Trophoblast cell (in vitro differentiated cells and primary cell): ENCODE data around the gene IKBKG.

Source experiments
- DNase-seq, 2 donors: peaks; one replicate each; pipeline ENCODE4 v3.0.0-alpha.2; 2016
- H2AFZ ChIP-seq: 2 replicates; pipeline ENCODE4 v1.6.1; 2013; ENCODE audit warnings: low read length, moderate library complexity, mild to moderate bottlenecking; ENCODE audit not compliant: insufficient read depth, poor library complexity
- H2AK5ac ChIP-seq: 2 replicates; pipeline ENCODE4 v1.6.1; 2013; ENCODE audit warnings: mild to moderate bottlenecking, low read length
- H2BK120ac ChIP-seq: 2 replicates; pipeline ENCODE4 v1.6.1; 2013; ENCODE audit warnings: low read length, mild to moderate bottlenecking, moderate library complexity; ENCODE audit not compliant: insufficient read depth, poor library complexity
- H2BK12ac ChIP-seq: 2 replicates; pipeline ENCODE4 v1.6.1; 2013; ENCODE audit warnings: mild to moderate bottlenecking, low read length, moderate library complexity
- H2BK5ac ChIP-seq: 2 replicates; pipeline ENCODE4 v1.6.1; 2013; ENCODE audit warnings: low read length, low read depth, moderate library complexity, mild to moderate bottlenecking; ENCODE audit not compliant: poor library complexity
- H3K14ac ChIP-seq: 2 replicates; pipeline ENCODE4 v1.6.1; 2013; ENCODE audit warnings: mild to moderate bottlenecking, low read length
- H3K18ac ChIP-seq: 2 replicates; pipeline ENCODE4 v1.6.1; 2013; ENCODE audit warnings: mild to moderate bottlenecking, low read length
- H3K23ac ChIP-seq: 2 replicates; pipeline ENCODE4 v1.6.1; 2013; ENCODE audit warnings: low read length
- H3K27ac ChIP-seq: 2 replicates; pipeline ENCODE4 v1.5.1; 2013; ENCODE audit warnings: low read depth, mild to moderate bottlenecking, inconsistent platforms, low read length, moderate library complexity
- H3K27me3 ChIP-seq: 2 replicates; pipeline ENCODE4 v1.6.1; 2013; ENCODE audit warnings: inconsistent platforms, mild to moderate bottlenecking, low read length, moderate library complexity; ENCODE audit not compliant: insufficient read depth
- H3K36me3 ChIP-seq, 2 experiments: 1 replicate in 1 of 2; 2 replicates in 1 of 2; pipeline ENCODE4 v1.6.1; 2013; ENCODE audit warnings: low read length in 2 of 2, mild to moderate bottlenecking in 2 of 2, moderate library complexity in 1 of 2; ENCODE audit not compliant: insufficient read depth in 2 of 2, control insufficient read depth in 1 of 2
- H3K4ac ChIP-seq: 2 replicates; pipeline ENCODE4 v1.6.1; 2013; ENCODE audit warnings: low read depth, mild to moderate bottlenecking, low read length, moderate library complexity
- H3K4me1 ChIP-seq, 2 experiments: 1 replicate in 1 of 2; 2 replicates in 1 of 2; pipeline ENCODE4 v1.6.1; 2013; ENCODE audit warnings: low read length in 2 of 2, mild to moderate bottlenecking in 2 of 2, moderate library complexity in 1 of 2; ENCODE audit not compliant: insufficient read depth in 2 of 2, control insufficient read depth in 1 of 2
- H3K4me2 ChIP-seq: 2 replicates; pipeline ENCODE4 v1.6.1; 2013; ENCODE audit warnings: inconsistent platforms, mild to moderate bottlenecking, low read length, moderate library complexity
- H3K4me3 ChIP-seq: 2 replicates; pipeline ENCODE4 v1.5.1; 2013; ENCODE audit warnings: mild to moderate bottlenecking, low read depth, low read length, inconsistent platforms
- H3K79me1 ChIP-seq: one replicate; pipeline ENCODE4 v1.6.1; 2013; ENCODE audit warnings: low read length
- H3K79me2 ChIP-seq: 2 replicates; pipeline ENCODE4 v1.6.1; 2013; ENCODE audit warnings: low read length, mild to moderate bottlenecking; ENCODE audit not compliant: control insufficient read depth, insufficient read depth, poor library complexity
- H3K9ac ChIP-seq: 2 replicates; pipeline ENCODE4 v1.6.1; 2013; ENCODE audit warnings: mild to moderate bottlenecking, low read length
- H3K9me3 ChIP-seq: 2 replicates; pipeline ENCODE4 v1.6.1; 2013; ENCODE audit warnings: low read depth, mild to moderate bottlenecking, control low read depth, inconsistent platforms, low read length; ENCODE audit not compliant: insufficient read depth
- H4K12ac ChIP-seq: 2 replicates; pipeline ENCODE4 v1.6.1; 2013; ENCODE audit warnings: low read depth, mild to moderate bottlenecking, low read length, moderate library complexity
- H4K8ac ChIP-seq: 2 replicates; pipeline ENCODE4 v1.6.1; 2013; ENCODE audit warnings: low read depth, mild to moderate bottlenecking, low read length, moderate library complexity
- H4K91ac ChIP-seq: one replicate; pipeline ENCODE4 v1.6.1; 2013; ENCODE audit warnings: low read depth, mild to moderate bottlenecking, low read length, moderate library complexity
- WGBS: extraction: QIAGEN DNeasy Blood & Tissue Kit; methylation state at CpG from one replicate; pipeline ENCODE4 v1.1.7; 2013; ENCODE audit warnings: missing lambda C conversion rate; ENCODE audit not compliant: insufficient read length, insufficient coverage; ENCODE audit errors: extremely low coverage; 5-methylcytosine and 5-hydroxymethylcytosine counted together

Gene IKBKG

DNA sequence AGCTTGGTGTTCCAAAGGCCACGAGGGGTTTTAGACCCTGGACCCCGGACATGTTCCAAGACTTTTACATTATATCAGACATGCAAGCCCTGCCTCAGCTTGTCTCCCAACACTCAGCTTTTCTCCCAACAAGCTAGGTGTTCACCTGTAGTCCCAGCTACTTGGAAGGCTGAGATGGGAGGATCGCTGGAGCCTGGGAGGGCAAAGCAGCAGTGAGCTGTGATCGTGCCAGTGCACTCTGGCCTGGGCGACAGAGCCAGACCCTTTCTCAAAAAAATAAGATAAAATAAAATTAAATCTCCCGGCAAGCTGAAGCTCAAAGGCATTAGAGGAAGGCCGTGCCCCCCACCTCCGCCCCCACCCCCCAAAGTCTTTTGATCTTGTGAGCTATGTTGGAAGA lies 51.2 kb downstream of the IKBKG start:
- no peak overlapping the region for H3K4ac ChIP-seq
- no peak overlapping the region for H3K9ac ChIP-seq
- H3K27me3 ChIP-seq, result no peaks in the 10 kb centered on the region
- WGBS, result no CpG with 5 or more reads among the region's 8 CpGs
- no peak overlapping the region for H3K27ac ChIP-seq
- H3K4me2 ChIP-seq, result no peak overlapping the region
- no peak overlapping the region for H3K14ac ChIP-seq
- H3K23ac ChIP-seq, result no peak overlapping the region
- no peaks in the 10 kb centered on the region for H3K36me3 ChIP-seq
- no peak overlapping the region for H2AFZ ChIP-seq
- H4K91ac ChIP-seq, result no peak overlapping the region
- H3K18ac ChIP-seq, result no peak overlapping the region
- no peaks in the 10 kb centered on the region for H3K79me2 ChIP-seq
- H2BK5ac ChIP-seq, result no peak overlapping the region
- no peak overlapping the region for H2BK120ac ChIP-seq
- no peak overlapping the region for H4K8ac ChIP-seq
- H2BK12ac ChIP-seq, result no peak overlapping the region
- H3K4me3 ChIP-seq, result no peak overlapping the region
- H2AK5ac ChIP-seq, result no peak overlapping the region
- H3K9me3 ChIP-seq, result peaks cover 14% of the 10 kb centered on the region
- no peak overlapping the region for H4K12ac ChIP-seq
- no peaks in the 10 kb centered on the region for H3K79me1 ChIP-seq
- H3K4me1 ChIP-seq, result no peaks in the 10 kb centered on the region
- DNase-seq, result no peak

DNA sequence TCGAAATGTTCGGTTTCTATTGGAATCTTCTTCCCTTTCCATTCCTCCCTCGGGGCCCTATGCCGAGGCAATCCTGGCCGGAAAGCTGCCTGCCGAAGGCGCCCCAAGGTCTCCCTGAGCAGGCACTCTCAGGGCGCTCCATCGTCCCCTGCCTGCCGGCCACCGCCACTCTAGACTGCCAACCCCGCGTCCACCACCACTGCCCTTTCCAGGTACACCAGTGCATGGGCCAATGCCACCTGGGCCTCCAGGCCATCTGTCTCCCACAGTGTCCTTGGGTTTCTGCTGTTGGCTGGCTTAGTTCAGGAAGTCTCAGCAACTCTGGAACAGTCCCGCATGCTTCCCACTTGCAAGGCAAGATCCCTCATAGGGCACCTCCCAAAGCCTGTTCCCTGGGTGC lies 52.1 kb downstream of the IKBKG start:
- no CpG with 5 or more reads among the region's 14 CpGs for WGBS

DNA sequence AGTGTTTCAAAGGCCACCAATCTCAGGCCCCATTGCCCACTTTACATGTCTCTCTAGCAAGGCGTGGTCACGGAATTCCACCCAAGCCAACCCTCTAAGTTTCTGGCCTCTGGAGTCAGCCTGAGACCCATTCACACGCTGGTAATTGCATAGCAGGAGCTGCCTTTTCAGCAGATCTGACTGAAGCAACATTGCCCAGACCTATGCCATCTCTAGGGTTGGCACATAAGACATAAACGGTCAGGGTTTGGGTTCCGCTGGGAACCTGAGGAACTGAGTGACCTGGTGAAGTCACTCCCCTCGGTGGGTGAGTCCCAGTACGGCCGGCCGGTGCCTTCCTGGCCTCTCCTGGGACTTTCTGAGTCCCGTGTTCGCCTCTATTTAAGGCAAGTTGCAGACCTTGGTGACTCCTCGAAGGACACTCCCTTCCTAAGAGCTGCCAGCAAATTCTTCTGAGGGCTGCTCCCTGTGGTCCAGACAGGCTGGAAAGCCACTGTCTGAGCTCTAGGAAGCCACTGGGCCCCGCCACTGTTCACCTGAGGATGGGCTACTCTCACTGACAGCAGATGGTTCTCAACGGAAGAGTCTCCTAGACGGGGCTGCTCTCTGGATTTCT lies 53.4 kb downstream of the IKBKG start:
- no peak overlapping the region for H3K4ac ChIP-seq
- H3K27me3 ChIP-seq, result no peaks in the 10 kb centered on the region
- no peak overlapping the region for H2BK5ac ChIP-seq
- WGBS, result no CpG with 5 or more reads among the region's 15 CpGs
- H2AFZ ChIP-seq, result no peak overlapping the region
- no peak overlapping the region for H3K14ac ChIP-seq
- H3K4me3 ChIP-seq, result no peak overlapping the region
- no peak overlapping the region for H4K91ac ChIP-seq
- no peak overlapping the region for H4K8ac ChIP-seq
- no peak overlapping the region for H3K4me2 ChIP-seq
- no peak overlapping the region for H3K9ac ChIP-seq
- DNase-seq, result no peak
- H2BK12ac ChIP-seq, result no peak overlapping the region
- no peaks in the 10 kb centered on the region for H3K79me1 ChIP-seq
- no peak overlapping the region for H2BK120ac ChIP-seq
- H3K18ac ChIP-seq, result no peak overlapping the region
- H3K9me3 ChIP-seq, result peaks cover 14% of the 10 kb centered on the region
- no peak overlapping the region for H4K12ac ChIP-seq
- no peak overlapping the region for H3K23ac ChIP-seq
- no peaks in the 10 kb centered on the region for H3K79me2 ChIP-seq
- H2AK5ac ChIP-seq, result no peak overlapping the region
- no peaks in the 10 kb centered on the region for H3K4me1 ChIP-seq
- no peaks in the 10 kb centered on the region for H3K36me3 ChIP-seq
- H3K27ac ChIP-seq, result no peak overlapping the region

More for the DNA sequence above, 52.1 kb downstream of the IKBKG start:
- Histone ChIP-seq H3K4me3 (no peak overlapping the region), H3K4ac (no peak overlapping the region), H3K23ac (no peak overlapping the region), H3K79me2 (no peaks in the 10 kb centered on the region), H4K12ac (no peak overlapping the region), H3K79me1 (no peaks in the 10 kb centered on the region), H2BK120ac (no peak overlapping the region), H3K9ac (no peak overlapping the region), H3K27ac (no peak overlapping the region), H3K14ac (no peak overlapping the region), H3K18ac (no peak overlapping the region), H2BK12ac (no peak overlapping the region), H2AK5ac (no peak overlapping the region), H3K27me3 (no peaks in the 10 kb centered on the region), H4K8ac (no peak overlapping the region), H3K4me2 (no peak overlapping the region), H2BK5ac (no peak overlapping the region), H4K91ac (no peak overlapping the region), H3K9me3 (peaks cover 14% of the 10 kb centered on the region), H3K4me1 (no peaks in the 10 kb centered on the region), H3K36me3 (no peaks in the 10 kb centered on the region), H2AFZ (no peak overlapping the region)
- DNase-seq, result no peak

DNA sequence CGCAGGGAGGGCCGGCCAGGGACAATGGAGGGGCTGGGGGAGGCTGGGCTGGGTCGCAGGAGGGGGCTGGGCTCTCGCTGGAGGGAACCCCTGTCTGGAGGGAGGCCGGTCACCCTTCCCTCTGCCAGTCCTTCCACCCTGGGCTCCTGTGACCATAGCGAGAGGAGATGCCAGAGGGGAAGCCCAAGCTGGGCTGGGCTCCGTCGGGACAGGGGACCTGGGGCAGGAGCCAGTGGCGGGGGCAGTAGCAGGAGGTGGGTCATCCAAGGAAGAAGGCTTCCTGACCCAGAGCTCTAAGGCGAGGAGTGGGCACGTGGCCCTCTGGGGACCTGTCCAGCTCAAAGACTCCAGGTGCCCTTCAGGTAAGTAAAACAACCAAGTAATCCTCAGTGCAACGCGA lies 54.8 kb downstream of the IKBKG start:
- WGBS, result no CpG with 5 or more reads among the region's 13 CpGs
- no peak overlapping the region for H3K4me2 ChIP-seq
- H3K9me3 ChIP-seq, result peaks cover 12% of the 10 kb centered on the region
- no peak overlapping the region for H3K9ac ChIP-seq
- no peak overlapping the region for H3K14ac ChIP-seq
- H4K91ac ChIP-seq, result no peak overlapping the region
- H3K4ac ChIP-seq, result no peak overlapping the region
- H2BK5ac ChIP-seq, result no peak overlapping the region
- no peak for DNase-seq
- H4K12ac ChIP-seq, result no peak overlapping the region
- no peak overlapping the region for H3K27ac ChIP-seq
- no peak overlapping the region for H3K4me3 ChIP-seq
- no peak overlapping the region for H2AFZ ChIP-seq
- no peak overlapping the region for H2BK12ac ChIP-seq
- no peaks in the 10 kb centered on the region for H3K79me1 ChIP-seq
- H2AK5ac ChIP-seq, result no peak overlapping the region
- no peaks in the 10 kb centered on the region for H3K4me1 ChIP-seq
- H2BK120ac ChIP-seq, result no peak overlapping the region
- no peak overlapping the region for H3K18ac ChIP-seq
- no peak overlapping the region for H3K23ac ChIP-seq
- no peaks in the 10 kb centered on the region for H3K79me2 ChIP-seq
- H4K8ac ChIP-seq, result no peak overlapping the region
- no peaks in the 10 kb centered on the region for H3K27me3 ChIP-seq
- H3K36me3 ChIP-seq, result no peaks in the 10 kb centered on the region
